ENCODE data around the gene FBXW9.
"Not testable (repeated sequence)": the region's sequence is repeated elsewhere in the genome, so short reads cannot be mapped to it uniquely, and the experiment has no call there.

FBXW9 gene

DNA sequence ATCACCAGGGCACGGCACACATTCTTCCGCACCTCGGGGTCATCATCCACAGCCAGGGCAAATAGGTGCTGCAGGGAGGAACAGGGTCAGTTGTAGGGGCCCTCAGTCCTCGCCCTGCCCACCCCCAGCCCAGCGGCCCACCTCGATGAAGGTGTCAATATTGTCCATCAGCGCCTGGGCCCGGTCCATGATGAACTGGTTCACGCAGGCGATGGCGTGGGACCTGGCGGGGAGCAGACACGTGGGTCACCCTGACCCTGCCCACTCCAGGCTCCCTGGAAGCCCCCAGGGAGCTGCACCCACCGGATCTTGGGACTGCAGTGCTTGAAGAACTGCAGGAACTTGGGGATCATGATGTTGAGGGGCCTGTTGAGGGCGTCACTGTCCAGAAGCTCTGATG, 18.7 kb upstream of the FBXW9 start:
- DNase-seq = no peak

GRCh38 chr19:12713304-12713703, 16.9 kb upstream of the FBXW9 start:
- not testable (repeated sequence) for DNase-seq

DNA sequence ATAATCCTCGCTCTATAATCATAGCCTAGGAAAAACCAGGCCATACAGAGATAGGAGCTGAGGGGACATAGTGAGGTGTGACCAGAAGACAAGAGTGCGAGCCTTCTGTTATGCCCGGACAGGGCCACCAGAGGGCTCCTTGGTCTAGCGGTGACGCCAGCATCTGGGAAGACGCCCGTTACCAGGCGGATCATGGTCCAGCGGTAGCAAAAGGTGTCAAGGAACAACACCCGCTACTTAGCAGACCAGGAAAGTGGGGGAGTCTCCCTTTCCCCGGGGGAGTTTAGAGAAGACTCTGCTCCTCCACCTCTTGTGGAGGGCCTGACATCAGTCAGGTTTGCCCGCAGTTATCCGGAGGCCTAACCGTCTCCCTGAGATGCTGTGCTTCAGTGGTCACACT, 15.6 kb upstream of the FBXW9 start:
- DNase-seq = not testable (repeated sequence)

DNA sequence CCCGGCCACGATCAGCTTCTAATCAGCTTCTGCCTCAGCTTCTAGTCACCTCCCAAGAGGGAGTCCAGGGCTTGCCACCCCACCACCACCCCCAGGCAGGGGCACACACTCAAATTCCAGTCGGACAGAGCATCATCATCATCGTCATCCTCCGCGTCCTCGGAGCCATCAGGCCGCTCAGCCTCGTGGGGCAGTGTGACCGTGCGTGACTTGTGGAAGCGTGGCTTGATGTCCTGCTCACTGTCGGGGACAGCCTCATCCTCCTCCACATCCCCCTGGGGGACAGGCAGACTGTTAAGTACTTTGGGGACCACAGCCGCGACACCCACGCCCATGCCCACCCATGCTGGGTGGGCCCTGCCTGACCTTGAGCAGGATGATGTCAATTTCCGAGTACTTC, 14.8 kb upstream of the FBXW9 start:
- no peak for DNase-seq

DNA sequence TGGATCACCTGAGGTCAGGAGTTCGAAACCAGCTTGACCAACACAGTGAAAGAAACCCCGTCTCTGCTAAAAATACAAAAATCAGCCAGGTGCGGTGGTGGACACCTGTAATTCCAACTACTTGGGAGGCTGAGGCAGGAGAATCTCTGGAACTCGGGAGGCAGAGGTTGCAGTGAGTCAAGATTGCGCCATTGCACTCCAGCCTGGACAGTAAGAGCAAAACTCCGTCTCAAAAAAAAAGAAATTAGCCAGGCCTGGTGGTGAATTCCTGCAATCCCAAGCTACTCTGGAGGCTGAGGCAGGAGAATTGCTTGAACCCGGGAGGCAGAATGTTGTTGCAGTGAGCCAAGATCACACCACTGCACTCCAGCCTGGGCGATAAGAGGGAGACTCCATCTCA, 12.2 kb upstream of the FBXW9 start:
- DNase-seq = no peak

GRCh38 chr19:12706332-12706718, 9.9 kb upstream of the FBXW9 start:
- no peak for DNase-seq

DNA sequence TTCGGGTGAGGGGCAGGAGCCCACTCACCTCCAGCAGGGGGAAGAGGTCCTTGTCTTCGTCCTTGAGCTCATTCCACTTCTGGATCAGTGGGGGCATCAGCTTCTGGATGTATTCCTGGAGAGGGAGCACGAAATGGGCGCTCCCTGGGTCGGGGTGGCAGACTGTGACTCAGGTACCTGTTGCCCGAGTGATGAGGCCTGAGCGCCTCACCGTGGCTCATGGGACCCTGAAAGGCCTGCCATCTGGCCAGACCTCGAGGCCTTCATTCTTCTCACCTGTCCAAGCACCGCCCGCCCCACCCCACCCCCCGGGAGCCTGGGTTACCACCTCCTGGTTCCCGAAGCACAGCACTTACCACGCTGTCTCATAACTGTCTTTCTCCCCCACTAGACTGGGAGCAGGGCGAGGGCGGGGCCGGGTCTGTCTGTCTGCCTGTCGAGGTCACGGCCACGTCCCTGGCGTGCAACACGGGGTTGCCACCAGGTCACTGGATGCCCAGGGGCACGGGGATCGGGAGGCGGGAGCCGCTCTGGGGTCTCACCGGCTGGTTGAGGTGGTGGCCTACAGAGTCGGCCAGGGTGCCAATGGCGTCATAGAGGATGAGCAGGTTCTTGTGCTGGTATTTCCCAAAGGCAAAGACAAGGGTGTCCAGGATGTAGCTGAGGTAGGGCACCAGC, 9.4 kb upstream of the FBXW9 start:
- DNase-seq = no peak

- no peak for DNase-seq
Observed at GRCh38 chr19:12705169-12705568, 8.7 kb upstream of the FBXW9 start.

DNA sequence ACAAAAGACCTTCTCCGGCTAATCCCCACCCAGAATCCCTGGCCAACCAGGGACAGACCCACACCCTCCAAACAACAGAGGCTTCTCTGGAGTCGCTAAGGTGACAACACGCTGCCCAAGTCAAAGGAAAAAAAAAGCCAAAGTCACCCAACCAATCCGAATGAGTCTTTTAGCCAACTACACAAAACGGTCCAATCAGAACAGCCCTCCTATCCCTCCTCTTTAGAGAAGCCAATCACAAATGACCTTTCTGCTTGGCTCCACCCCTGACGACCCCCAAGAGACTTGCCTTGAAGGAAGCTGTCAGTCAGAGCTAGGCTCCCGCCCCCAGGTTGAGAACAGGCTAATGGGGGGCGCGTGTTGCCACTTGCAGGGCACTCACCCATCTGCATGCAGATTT, 6.6 kb upstream of the FBXW9 start:
- peak; percentile 9 for DNase-seq

DNA sequence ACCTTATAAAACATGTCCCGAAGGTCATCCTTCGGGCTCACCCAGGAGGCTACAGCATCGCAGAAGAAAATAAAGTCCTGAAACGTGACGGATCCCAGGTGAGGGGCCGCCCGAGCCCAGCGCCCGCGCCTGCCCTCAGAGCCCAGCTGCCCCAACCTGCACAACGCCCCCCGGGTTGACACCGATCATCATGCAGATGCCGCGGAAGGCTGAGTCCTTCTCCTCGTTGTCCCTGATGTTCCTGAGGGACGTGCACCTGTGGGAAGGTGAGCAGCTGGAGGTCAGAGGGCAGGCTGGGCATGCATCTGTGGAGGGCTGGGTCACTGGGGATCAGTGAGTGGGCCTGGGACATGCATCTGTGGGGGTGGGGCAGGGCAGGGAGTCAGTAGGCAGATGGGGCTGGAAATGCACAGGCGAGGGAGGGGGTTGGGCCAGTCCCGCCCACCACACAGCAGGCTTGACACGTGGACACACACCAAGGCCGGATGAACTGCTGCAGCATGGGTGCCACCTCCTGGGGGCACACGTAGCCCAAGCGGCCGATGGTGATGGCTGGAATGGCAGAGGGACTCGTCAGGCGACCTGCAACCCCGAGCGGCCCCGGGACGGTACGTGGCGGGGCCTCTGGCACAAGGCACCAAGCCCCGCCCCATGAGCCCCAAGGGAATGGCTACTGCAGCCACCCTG, 5.3 kb upstream of the FBXW9 start:
- no peak for DNase-seq

- DNase-seq = no peak
Observed at GRCh38 chr19:12698138-12698537, 1.7 kb upstream of the FBXW9 start.

DNA sequence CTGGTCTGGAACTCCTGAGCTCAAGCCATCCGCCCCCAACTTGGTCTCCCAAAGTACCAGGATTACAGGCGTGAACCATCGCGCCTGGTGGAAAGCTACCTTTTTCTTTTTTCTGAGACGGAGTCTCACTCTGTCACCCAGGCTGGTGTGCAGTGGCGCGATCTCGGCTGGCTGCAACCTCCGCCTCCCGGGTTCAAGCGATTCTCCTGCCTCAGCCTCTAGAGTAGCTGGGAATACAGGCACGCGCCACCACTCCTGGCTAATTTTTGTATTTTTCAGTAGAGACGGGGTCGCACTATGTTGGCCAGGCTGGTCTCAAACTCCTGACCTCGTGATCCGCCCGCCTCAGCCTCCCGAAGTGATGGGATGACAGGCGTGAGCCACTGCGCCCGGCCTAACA, 994 bp upstream of the FBXW9 start:
- not testable (repeated sequence) for DNase-seq

DNA sequence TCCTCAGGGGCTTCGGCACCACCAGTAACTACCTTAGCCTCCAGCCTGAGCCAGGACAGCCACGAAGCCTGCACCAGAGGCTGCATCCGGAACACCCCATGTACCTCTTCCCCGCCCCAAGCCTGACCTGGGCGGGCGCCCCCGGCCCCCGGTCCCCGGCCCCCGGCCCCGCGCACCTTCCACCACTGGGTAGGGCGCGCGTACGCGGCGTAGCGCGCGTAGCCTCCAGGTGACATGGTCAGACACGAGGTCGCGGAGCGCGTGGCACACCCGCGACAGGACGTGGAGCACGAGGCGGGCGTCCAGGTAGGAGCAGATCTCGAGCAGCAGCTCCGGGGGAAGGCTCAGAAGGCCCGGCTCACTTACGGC, 450 bp downstream of the FBXW9 start:
- DNase-seq = no peak

- no peak for DNase-seq
Observed at GRCh38 chr19:12695514-12695913, 917 bp downstream of the FBXW9 start.

DNA sequence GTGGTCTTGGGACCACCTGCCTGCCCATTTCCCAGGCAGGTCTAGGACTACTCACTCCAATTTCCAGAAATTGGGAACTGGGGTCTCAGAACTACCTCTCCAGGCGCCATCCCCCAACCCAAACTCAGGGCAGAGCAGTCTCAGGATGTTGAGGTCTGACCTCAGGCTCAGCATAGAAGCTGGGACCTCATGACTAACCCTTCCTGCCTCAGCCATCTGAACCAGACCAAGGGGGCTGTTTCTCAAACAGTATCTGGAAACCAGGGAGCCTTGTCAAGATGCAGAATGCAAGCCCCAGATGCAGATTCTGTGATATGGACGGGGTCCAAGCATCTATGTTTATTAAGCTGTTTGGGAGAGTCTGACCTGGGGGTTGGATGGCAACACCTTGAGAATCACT, 1.3 kb downstream of the FBXW9 start:
- no peak for DNase-seq

GRCh38 chr19:12694641-12695040, 1.8 kb downstream of the FBXW9 start:
- DNase-seq = no peak

DNA sequence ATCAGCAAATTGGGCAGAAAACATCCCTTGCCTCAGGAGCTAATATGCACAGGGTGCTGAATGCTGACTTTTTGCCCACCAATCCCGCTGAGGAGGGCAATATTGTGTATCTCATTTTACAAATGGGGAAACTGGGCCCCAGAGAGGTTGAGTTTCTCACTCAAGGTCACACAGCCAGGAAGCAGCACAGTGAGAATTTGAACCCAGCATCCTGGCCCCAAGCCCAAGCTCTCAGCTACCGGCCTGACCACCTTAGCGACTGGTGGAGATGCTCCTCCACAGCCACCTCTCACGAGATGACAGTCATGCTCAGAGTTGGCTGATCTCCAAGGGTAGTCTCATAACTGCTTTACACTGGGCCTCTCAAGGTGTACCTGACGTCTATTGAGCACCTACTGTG, 3.5 kb downstream of the FBXW9 start:
- DNase-seq = no peak

- DNase-seq = no peak
Observed at GRCh38 chr19:12689581-12690216, 6.7 kb downstream of the FBXW9 start.

DNA sequence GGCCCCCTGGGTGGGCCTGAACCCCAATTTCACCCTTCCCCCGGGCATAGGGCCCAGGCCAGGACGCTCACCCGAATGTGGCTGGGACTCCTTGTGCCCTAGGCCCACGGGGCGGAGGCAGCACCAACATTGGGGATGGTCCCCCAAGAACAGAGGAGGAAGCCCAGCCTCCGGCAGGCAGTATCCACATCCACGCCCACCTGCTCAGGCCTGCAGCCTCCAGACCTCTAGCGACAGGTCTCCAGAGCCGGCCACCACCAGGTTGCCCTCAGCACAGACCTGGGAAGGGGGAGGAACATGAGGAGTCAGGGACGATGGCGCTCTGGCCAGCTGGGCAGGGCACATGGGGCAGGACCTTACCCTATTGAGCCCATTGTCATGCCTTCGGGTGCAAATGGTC, 7.4 kb downstream of the FBXW9 start:
- DNase-seq = no peak

GRCh38 chr19:12687496-12688196, 8.8 kb downstream of the FBXW9 start, which contains the start of gene GNG14:
Gene GNG14, plus strand, starts transcription at chr19:12687998. Its CDS starts 51 bp downstream, at chr19:12688049.
- DNase-seq = no peak

DNA sequence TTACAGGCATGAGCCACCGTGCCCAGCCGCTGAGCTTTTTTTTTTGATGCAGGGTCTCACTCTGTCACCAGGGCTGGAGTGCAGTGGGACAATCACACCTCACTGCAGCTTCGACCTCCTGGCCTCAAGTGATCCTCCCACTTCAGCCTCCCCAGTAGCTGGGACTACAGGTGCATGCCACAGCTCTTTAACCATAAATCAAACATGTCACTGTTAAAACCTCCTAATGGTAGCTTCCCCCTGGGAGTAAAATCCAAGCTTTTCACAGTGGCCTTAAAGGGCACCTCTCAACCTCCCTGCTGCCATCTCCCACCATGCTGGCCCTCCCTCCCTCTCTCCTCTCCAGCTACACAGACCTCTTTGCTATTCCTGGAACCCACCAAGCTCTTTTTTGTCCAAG, 10.6 kb downstream of the FBXW9 start:
- no peak for DNase-seq

DNA sequence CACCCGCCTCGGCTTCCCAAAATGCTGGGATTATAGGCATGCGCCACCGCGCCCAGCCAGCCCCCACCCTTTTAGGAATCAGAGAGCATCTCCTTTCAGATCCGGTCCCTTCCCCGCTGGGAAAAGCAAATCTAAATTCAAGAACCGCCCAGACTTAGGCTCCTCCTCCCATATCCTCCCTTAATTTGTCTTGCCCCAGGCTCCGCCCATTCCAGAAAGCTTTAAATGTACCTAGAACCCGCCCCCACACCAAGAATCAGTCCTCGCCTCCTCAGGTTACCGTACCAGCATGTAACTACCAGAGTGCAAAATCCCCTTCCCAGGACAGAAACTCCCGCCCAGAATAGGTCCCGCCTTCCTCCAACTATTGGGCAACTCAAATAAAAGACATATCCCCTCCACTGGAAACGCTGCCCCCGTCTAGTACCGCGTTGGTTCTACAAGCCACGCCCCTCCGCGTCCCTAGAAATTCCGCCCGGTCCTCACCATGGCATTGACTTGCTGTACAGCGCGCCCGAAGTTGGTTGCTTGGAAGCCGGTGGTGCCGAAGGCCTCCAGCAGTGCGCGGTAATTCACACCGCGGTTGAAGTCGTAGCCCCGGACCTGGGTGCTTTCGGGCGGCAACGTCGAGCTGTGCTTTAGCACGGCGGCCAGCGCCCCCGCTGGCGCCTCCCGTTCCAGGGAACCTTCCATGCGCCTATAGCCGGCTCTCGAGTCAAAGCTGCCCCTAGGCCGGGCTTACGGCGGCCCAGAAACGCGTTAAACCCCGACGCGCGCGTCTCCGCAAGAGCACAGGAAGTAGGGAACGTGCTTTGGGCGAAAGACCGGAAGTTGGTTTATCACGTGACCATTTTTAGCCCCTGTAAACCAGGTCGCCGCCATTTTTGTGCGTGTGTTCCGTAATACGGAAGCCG, 15.1 kb downstream of the FBXW9 start, which contains the start of gene DHPS:
Gene DHPS, minus strand, starts transcription at position 807 of the 914 bp plus-strand sequence. Its CDS starts 114 bp downstream, at position 693.
- peak; percentile 94 for DNase-seq

Data from NCI-H1694 (cell line).